Stimulated activated CD4-positive, alpha-beta T cell treated with anti-CD3 and anti-CD28 coated beads, Interleukin-12 subunit alpha, Interleukin-12 subunit beta, amount 100 ng/mL, for 4 hours (primary cell): ENCODE measurements around the gene KCNJ6.
A peak's percentile ranks its signal among the peaks of the same experiment; 100 is the strongest.
"Not testable (repeated sequence)": the region's sequence is repeated elsewhere in the genome, so short reads cannot be mapped to it uniquely, and the experiment has no call there.

Experiments
- DNase-seq: peaks from one replicate; pipeline ENCODE4 v3.0.0-alpha.2; 2020

The KCNJ6 gene

GRCh38 chr21:37592496-37592895 is 323.8 kb downstream of the KCNJ6 start:
- no peak for DNase-seq

- DNase-seq, result not testable (repeated sequence)
These were observed 324.3 kb downstream of the KCNJ6 start for GRCh38 chr21:37591994-37592393.

GRCh38 chr21:37590836-37591235 is 325.4 kb downstream of the KCNJ6 start:
- not testable (repeated sequence) for DNase-seq

- not testable (repeated sequence) for DNase-seq
These were observed 327.6 kb downstream of the KCNJ6 start for GRCh38 chr21:37588644-37589043.

GRCh38 chr21:37587635-37588177 is 328.6 kb downstream of the KCNJ6 start:
- no peak for DNase-seq

GRCh38 chr21:37587203-37587602 is 329.1 kb downstream of the KCNJ6 start:
- no peak for DNase-seq

GRCh38 chr21:37582590-37582989 is 333.7 kb downstream of the KCNJ6 start:
- DNase-seq, result no peak

GRCh38 chr21:37580666-37581065 is 335.6 kb downstream of the KCNJ6 start:
- DNase-seq, result no peak

GRCh38 chr21:37579356-37579755 is 336.9 kb downstream of the KCNJ6 start:
- no peak for DNase-seq

- DNase-seq, result no peak
These were observed 337.7 kb downstream of the KCNJ6 start for GRCh38 chr21:37578471-37579126.

- DNase-seq, result not testable (repeated sequence)
These were observed 339.3 kb downstream of the KCNJ6 start for GRCh38 chr21:37576929-37577328.

- DNase-seq, result no peak
These were observed 340.7 kb downstream of the KCNJ6 start for GRCh38 chr21:37575580-37575979.

- DNase-seq, result no peak
These were observed 341.5 kb downstream of the KCNJ6 start for GRCh38 chr21:37574751-37575150.

GRCh38 chr21:37574316-37574715 is 341.9 kb downstream of the KCNJ6 start:
- DNase-seq, result no peak

- DNase-seq, result no peak
These were observed 344.8 kb downstream of the KCNJ6 start for GRCh38 chr21:37571442-37571841.

GRCh38 chr21:37568916-37569315 is 347.3 kb downstream of the KCNJ6 start:
- no peak for DNase-seq

GRCh38 chr21:37568415-37568814 is 347.8 kb downstream of the KCNJ6 start:
- DNase-seq, result no peak

GRCh38 chr21:37566790-37567615 is 349.3 kb downstream of the KCNJ6 start:
- DNase-seq, result no peak

- no peak for DNase-seq
These were observed 350.6 kb downstream of the KCNJ6 start for GRCh38 chr21:37565530-37566223.

- no peak for DNase-seq
These were observed 351.2 kb downstream of the KCNJ6 start for GRCh38 chr21:37564924-37565529.

- peak; percentile 81 for DNase-seq
These were observed 351.8 kb downstream of the KCNJ6 start for GRCh38 chr21:37564341-37564923.

- peak; percentile 91 for DNase-seq
These were observed 352.5 kb downstream of the KCNJ6 start for GRCh38 chr21:37563641-37564340.
